GM12872 (cell line): Measurements from ENCODE around the gene HIF1A.

Experiments used
- CTCF ChIP-seq: IDR thresholded peaks from 3 replicates; pipeline ENCODE4 v1.5.1; 2011; ENCODE audit warnings: low read depth, mild to moderate bottlenecking, low read length, moderate library complexity; ENCODE audit not compliant: insufficient read depth

HIF1A gene

DNA sequence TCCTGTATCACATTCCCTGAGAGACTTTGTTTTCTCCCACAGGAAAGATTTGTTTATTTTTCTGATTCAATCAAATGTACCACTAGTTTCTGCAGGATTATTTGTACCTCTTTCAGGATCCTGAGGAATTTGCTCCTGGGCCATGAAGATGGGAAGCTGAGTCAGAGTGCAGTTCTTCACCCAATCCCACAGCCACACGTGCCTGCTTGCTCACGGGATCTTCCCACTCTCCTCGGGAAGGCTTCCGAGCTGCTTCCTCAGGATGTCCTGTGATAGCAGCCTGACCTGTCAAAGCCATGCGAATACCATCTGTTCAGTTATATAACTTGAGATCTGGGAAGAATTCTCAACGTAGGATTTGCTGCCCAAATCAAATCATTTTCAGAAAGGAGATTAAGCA is 41.8 kb upstream of the HIF1A start:
- TF ChIP-seq CTCF, result no peak

- TF ChIP-seq CTCF, result no peak
Measured at GRCh38 chr14:61654026-61654425, 41.3 kb upstream of the HIF1A start.

DNA sequence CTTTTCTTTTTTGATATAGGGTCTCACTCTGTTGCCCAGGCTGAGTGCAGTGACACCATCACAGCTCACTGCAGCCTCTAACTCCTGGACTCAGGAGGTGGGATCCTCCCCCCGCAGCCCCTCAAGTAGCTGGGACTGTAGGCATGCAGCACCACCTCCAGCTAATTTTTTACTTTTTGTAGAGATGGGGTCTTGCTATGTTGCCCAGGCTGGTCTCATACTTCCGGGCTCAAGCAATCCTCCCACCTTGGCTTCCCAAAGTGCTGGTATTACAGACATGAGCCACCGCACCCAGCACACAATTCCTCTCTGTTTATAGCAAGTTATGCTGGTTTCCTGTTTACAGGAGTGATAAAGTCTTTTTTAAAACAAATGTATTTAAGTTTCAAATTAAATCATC is 39.5 kb upstream of the HIF1A start:
- no peak for TF ChIP-seq CTCF

- TF ChIP-seq CTCF, result no peak
Measured at GRCh38 chr14:61656341-61656740, 39.0 kb upstream of the HIF1A start.

DNA sequence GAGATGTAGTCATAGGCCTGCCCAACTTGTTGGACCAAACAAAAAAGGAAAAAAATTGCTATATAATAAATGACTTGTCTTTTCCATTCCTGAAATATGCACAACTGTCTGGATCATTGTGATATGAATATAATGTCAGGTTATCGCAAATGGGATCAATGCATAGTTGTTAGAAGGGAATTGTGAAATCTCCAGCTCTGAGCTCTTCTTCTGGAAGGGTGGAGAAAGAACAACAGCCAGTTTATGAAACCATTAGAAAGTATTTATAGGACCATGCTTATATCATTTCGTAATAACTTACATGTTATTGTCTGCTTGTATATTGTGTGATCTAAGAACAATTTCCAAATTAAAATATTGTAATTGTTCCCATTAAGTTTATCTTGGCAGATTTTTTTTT is 35.7 kb upstream of the HIF1A start:
- no peak for TF ChIP-seq CTCF

GRCh38 chr14:61661471-61662400 is 33.6 kb upstream of the HIF1A start:
- no peak for TF ChIP-seq CTCF

DNA sequence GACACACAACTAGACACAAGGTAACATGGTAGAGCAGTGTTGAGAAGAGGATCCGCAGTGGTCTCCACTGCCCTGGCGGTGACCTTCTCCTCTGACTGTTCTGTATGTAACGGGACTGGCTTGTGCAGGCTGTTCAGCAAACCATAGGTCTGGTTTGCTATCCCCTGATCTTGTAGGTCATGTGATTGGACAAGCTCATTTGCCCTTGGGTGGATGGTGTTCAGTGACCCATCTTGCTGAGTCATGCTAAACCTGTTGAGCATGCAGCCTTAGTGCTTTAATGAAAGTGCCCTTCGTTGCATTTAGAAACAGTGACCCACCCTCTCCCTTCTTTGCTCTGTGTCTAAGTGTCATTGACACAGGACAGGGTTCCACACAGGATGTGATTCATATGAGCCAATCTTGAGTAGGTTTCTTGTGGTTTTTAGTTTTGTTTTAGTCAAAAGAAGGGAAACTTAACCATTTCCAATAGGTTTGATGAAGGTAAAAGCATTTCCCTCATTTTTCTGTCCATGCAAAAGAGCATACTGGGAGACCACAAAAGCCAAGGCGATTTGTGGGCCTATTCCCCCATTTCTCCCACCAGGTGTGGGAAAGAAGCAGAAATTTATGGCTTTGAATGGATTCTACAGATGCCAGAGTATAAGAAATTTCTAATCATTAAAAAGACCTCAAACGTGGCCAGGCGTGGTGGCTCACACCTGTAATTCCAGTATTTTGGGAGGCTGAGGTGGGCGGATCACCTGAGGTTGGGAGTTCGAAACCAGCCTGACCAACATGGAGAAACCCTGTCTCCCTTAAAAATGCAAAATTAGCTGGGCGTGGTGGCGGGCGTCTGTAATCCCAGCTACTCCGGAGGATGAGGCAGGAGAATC is 32.6 kb upstream of the HIF1A start:
- peak; percentile 14; the same call in 1 of the 3 replicates for TF ChIP-seq CTCF
